ENCODE measurements around the gene ARNT2.

ARNT2 gene

GRCh38 chr15:80604583-80605575 is 200.7 kb downstream of the ARNT2 start:
- DNase-seq, result no peak

GRCh38 chr15:80605591-80606150 is 201.5 kb downstream of the ARNT2 start:
- no peak for DNase-seq

- no peak for DNase-seq
These were observed 202.4 kb downstream of the ARNT2 start for GRCh38 chr15:80606511-80607071.

- DNase-seq, result no peak
These were observed 203.3 kb downstream of the ARNT2 start for GRCh38 chr15:80607287-80607980.

GRCh38 chr15:80608688-80609087 is 204.5 kb downstream of the ARNT2 start:
- DNase-seq, result no peak

GRCh38 chr15:80609091-80609490 is 204.9 kb downstream of the ARNT2 start:
- DNase-seq, result no peak

- no peak for DNase-seq
These were observed 205.3 kb downstream of the ARNT2 start for GRCh38 chr15:80609512-80609946.

- DNase-seq, result no peak
These were observed 207.4 kb downstream of the ARNT2 start for GRCh38 chr15:80611543-80612080.

GRCh38 chr15:80612118-80612823 is 208.1 kb downstream of the ARNT2 start:
- no peak for DNase-seq

GRCh38 chr15:80613762-80614365 is 209.7 kb downstream of the ARNT2 start:
- no peak for DNase-seq

- DNase-seq, result no peak
These were observed 210.7 kb downstream of the ARNT2 start for GRCh38 chr15:80614711-80615360.

- no peak for DNase-seq
These were observed 211.2 kb downstream of the ARNT2 start for GRCh38 chr15:80615361-80615736.

GRCh38 chr15:80615783-80616391 is 211.7 kb downstream of the ARNT2 start:
- peak; percentile 79 for DNase-seq

- no peak for DNase-seq
These were observed 214.7 kb downstream of the ARNT2 start for GRCh38 chr15:80618685-80619400.

- peak; percentile 14 for DNase-seq
These were observed 215.5 kb downstream of the ARNT2 start for GRCh38 chr15:80619680-80620079.

GRCh38 chr15:80620141-80620540 is 216.0 kb downstream of the ARNT2 start:
- no peak for DNase-seq

GRCh38 chr15:80620931-80621330 is 216.7 kb downstream of the ARNT2 start:
- no peak for DNase-seq

- DNase-seq, result no peak
These were observed 222.5 kb downstream of the ARNT2 start for GRCh38 chr15:80626643-80627120.

GRCh38 chr15:80629355-80629754 is 225.2 kb downstream of the ARNT2 start:
- DNase-seq, result no peak

GRCh38 chr15:80630981-80631380 is 226.8 kb downstream of the ARNT2 start:
- no peak for DNase-seq

Data from DMS153 (cell line).